ENCODE results near the gene BPIFB4. TPM values are rescaled to one million over a fixed set of nuclear protein-coding genes. Genes with fewer than 3 reads are reported as not detected.

Gene BPIFB4
- total and polyA plus RNA-seq, 2 donors (not counting 1 experiment from before 2014, with no cell fraction given) = not detected

DNA sequence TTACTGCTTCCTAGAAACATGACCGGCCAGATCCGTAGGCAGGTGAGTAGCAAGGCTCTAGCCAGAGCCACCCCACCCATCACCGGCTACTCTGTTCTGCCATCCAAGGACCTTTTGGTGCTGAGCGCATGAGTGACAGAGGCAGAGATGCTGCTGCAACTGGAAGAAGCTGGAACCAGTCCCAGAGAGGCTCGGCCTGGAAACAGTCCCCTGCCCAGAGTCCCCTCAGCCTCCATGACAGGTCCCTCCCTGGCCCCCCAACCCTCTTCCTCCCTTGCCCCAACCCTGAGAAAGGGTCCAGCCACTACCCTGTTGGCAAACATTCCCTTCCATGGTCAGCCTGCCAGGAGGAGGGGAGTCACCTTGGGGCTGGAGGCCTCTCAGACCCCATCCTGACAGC lies 31.9 kb downstream of the BPIFB4 start:
- no peak overlapping the region for H3K4me3 ChIP-seq (ENCODE audit: control extremely low read depth in 1 of 5, extremely low read depth in 1 of 5, insufficient read depth in 1 of 5, low read depth in 2 of 5, low read length in 4 of 5)
- intact Hi-C loops (cut with micrococcal nuclease) = no loop called here
- Mint-ChIP-seq H3K9me3 (ENCODE audit: insufficient read depth) (no peaks in the 10 kb centered on the region), H3K4me1 (no peaks in the 10 kb centered on the region), H3K27ac (no peak overlapping the region), H3K27me3 (no peaks in the 10 kb centered on the region), H3K4me3 (no peak overlapping the region)
- ChIA-PET POLR2A (no interaction called here), CTCF (no interaction called here)
- WGBS (ENCODE audit: insufficient coverage) = 89% methylated on average over 5 of the region's 5 CpGs
- no peak for TF ChIP-seq EZH2 (IDR thresholded peaks at IDR 0.05; ENCODE audit: borderline replicate concordance, insufficient read depth, low read depth, low read length, poor library complexity, severe bottlenecking)
- TF ChIP-seq, protein P1, sequence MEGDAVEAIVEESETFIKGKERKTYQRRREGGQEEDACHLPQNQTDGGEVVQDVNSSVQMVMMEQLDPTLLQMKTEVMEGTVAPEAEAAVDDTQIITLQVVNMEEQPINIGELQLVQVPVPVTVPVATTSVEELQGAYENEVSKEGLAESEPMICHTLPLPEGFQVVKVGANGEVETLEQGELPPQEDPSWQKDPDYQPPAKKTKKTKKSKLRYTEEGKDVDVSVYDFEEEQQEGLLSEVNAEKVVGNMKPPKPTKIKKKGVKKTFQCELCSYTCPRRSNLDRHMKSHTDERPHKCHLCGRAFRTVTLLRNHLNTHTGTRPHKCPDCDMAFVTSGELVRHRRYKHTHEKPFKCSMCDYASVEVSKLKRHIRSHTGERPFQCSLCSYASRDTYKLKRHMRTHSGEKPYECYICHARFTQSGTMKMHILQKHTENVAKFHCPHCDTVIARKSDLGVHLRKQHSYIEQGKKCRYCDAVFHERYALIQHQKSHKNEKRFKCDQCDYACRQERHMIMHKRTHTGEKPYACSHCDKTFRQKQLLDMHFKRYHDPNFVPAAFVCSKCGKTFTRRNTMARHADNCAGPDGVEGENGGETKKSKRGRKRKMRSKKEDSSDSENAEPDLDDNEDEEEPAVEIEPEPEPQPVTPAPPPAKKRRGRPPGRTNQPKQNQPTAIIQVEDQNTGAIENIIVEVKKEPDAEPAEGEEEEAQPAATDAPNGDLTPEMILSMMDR (IDR thresholded peaks at IDR 0.05) = no peak
- no peak for ATAC-seq (ENCODE audit: low read depth)
- H3K4me2 ChIP-seq (replicated peaks; ENCODE audit: low read depth, low read length, poor library complexity, severe bottlenecking) = no peak overlapping the region
- DNase-seq = no peak
- no peaks in the 10 kb centered on the region for H3K27me3 ChIP-seq (replicated peaks in 1 of 4; ENCODE audit: control extremely low read depth in 1 of 4, control insufficient read depth in 3 of 4, insufficient read depth in 4 of 4, low read length in 3 of 4)
- H2AFZ ChIP-seq (ENCODE audit: insufficient read depth, low read depth, low read length, poor library complexity, severe bottlenecking) = no peak overlapping the region
- H3K9ac ChIP-seq (ENCODE audit: low read length) = no peak overlapping the region
- H3K79me2 ChIP-seq (ENCODE audit: control insufficient read depth, insufficient read depth, low read length) = no peaks in the 10 kb centered on the region
- no peaks in the 10 kb centered on the region for H3K36me3 ChIP-seq (replicated peaks in 1 of 2; ENCODE audit: control extremely low read depth in 1 of 2, control insufficient read depth in 1 of 2, extremely low read depth in 1 of 2, insufficient read depth in 2 of 2, low read length in 1 of 2)
- H4K20me1 ChIP-seq (ENCODE audit: control insufficient read depth, insufficient read depth, low read length, poor library complexity, severe bottlenecking) = no peaks in the 10 kb centered on the region
- no peak overlapping the region for H3K27ac ChIP-seq (ENCODE audit: low read length in 2 of 2)
- H3K9me3 ChIP-seq (ENCODE audit: control extremely low read depth in 1 of 3, control insufficient read depth in 2 of 3, insufficient read depth in 1 of 3, low read length in 2 of 3) = no peaks in the 10 kb centered on the region
- no peaks in the 10 kb centered on the region for H3K4me1 ChIP-seq (ENCODE audit: control insufficient read depth in 2 of 2, insufficient read depth in 2 of 2, low read length in 2 of 2)

DNA sequence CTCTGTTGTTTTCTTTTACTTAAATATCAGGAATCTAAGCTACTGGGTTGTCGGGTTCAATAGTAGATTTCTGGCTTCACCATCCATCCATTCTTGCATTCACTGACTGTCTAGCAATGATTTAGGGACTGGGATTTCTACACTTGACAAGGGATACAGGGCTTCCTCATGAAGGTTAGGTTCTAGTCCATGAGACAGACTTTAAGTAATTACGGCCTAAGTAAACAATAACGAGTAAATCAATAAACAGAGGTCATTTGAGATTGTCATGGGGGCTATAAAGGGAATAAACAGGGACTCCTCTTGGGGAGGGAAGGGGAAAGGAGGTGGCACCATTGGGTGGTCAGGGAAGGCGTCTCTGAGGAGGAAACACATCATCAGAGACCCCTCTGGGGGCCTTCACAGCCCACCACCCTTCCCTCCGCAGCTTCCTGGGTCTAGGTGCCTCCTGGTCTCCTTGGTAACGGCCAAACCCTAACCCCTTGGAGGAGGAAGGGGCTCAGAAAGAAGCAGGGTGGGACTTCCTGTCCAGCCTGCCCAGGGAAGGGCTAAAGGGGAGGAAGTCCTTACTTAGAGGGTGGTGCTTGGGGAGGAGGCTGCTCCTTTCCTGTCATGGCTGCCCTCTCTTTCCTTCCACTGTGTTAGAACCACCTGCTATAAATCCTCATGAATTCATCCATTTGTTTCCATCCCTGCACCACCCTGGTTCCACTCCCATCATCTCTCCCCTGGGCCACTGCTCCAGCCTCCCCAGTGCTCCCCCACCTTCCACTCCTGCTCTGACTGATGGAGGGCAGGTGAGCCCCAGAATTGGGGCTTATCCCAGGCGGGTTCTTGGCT lies 33.3 kb downstream of the BPIFB4 start:
- H3K4me3 ChIP-seq (ENCODE audit: control extremely low read depth in 1 of 5, extremely low read depth in 1 of 5, insufficient read depth in 1 of 5, low read depth in 2 of 5, low read length in 4 of 5) = no peak overlapping the region
- no peak overlapping the region for H3K4me3 Mint-ChIP-seq
- intact Hi-C loops (cut with micrococcal nuclease) = no loop called here
- no peak for DNase-seq
- H3K9me3 Mint-ChIP-seq (ENCODE audit: insufficient read depth) = no peaks in the 10 kb centered on the region
- H4K20me1 ChIP-seq (ENCODE audit: control insufficient read depth, insufficient read depth, low read length, poor library complexity, severe bottlenecking) = no peaks in the 10 kb centered on the region
- H3K27me3 ChIP-seq (replicated peaks in 1 of 4; ENCODE audit: control extremely low read depth in 1 of 4, control insufficient read depth in 3 of 4, insufficient read depth in 4 of 4, low read length in 3 of 4) = no peaks in the 10 kb centered on the region
- WGBS (ENCODE audit: insufficient coverage) = 92% methylated on average over 3 of the region's 7 CpGs
- no peak overlapping the region for H3K4me2 ChIP-seq (replicated peaks; ENCODE audit: low read depth, low read length, poor library complexity, severe bottlenecking)
- H3K9ac ChIP-seq (ENCODE audit: low read length) = no peak overlapping the region
- H3K27ac Mint-ChIP-seq = no peak overlapping the region
- no peaks in the 10 kb centered on the region for H3K27me3 Mint-ChIP-seq
- H2AFZ ChIP-seq (ENCODE audit: insufficient read depth, low read depth, low read length, poor library complexity, severe bottlenecking) = no peak overlapping the region
- no peak overlapping the region for H3K27ac ChIP-seq (ENCODE audit: low read length in 2 of 2)
- ChIA-PET POLR2A (no interaction called here), CTCF (no interaction called here)
- TF ChIP-seq, protein P1 (IDR thresholded peaks at IDR 0.05) = no peak
- no peak for TF ChIP-seq EZH2 (IDR thresholded peaks at IDR 0.05; ENCODE audit: borderline replicate concordance, insufficient read depth, low read depth, low read length, poor library complexity, severe bottlenecking)
- H3K36me3 ChIP-seq (replicated peaks in 1 of 2; ENCODE audit: control extremely low read depth in 1 of 2, control insufficient read depth in 1 of 2, extremely low read depth in 1 of 2, insufficient read depth in 2 of 2, low read length in 1 of 2) = no peaks in the 10 kb centered on the region
- H3K79me2 ChIP-seq (ENCODE audit: control insufficient read depth, insufficient read depth, low read length) = no peaks in the 10 kb centered on the region
- H3K9me3 ChIP-seq (ENCODE audit: control extremely low read depth in 1 of 3, control insufficient read depth in 2 of 3, insufficient read depth in 1 of 3, low read length in 2 of 3) = no peaks in the 10 kb centered on the region
- no peaks in the 10 kb centered on the region for H3K4me1 Mint-ChIP-seq
- H3K4me1 ChIP-seq (ENCODE audit: control insufficient read depth in 2 of 2, insufficient read depth in 2 of 2, low read length in 2 of 2) = no peaks in the 10 kb centered on the region
- ATAC-seq (ENCODE audit: low read depth) = no peak
